SH-SY5Y (cell line): ENCODE results near the gene HOXB6.

Experiments
- GATA2 ChIP-seq: IDR thresholded peaks from 2 replicates; pipeline ENCODE4 v1.6.1; 2011; ENCODE audit warnings: mild to moderate bottlenecking, low read depth, low read length
- GATA3 ChIP-seq: IDR thresholded peaks from 2 replicates; pipeline ENCODE4 v1.6.1; 2011; ENCODE audit warnings: low read depth, mild to moderate bottlenecking, low read length, moderate library complexity

DNA sequence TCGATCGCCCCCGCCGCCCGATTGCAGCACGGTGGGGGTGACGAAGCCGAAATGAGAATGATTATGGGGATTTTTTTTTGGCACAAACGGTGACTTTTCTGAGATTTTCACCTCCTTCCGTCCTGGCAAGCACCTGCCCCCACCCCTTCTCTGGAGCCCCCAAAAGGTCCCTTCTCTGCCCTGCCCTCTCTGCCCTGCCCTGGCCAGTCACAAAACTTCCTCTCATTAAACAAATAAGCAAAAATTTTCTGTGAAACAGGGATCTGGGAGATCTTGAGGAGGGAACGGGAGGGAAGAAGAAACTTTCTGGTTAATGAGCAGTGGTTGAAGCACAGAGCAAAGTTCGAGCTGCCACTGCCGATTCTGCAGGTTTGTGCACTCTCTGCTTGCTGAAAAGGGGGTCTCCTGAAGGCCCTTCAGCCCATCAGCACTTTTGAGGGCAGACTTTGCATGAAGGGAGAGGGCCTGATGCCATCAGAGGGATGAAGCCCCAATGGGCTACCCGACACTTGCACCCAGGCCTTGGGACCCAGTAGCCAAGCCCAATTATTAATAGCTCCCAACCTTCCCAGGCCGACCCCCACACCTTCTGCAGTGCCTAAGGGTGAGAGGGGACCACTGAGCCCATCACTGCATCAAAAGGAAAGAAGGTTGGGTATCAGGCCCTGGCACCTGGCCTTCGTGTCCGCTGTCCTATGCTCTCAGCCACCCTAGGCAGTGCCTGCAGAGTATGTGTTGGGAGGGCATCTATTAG is 11.4 kb upstream of the HOXB6 start:
- TF ChIP-seq GATA3 = no peak
- TF ChIP-seq GATA2 = no peak
